Measurements from ENCODE around the gene ARHGEF17.
"Not testable (repeated sequence)": the region's sequence is repeated elsewhere in the genome, so short reads cannot be mapped to it uniquely, and the experiment has no call there.

Gene ARHGEF17, protein sequence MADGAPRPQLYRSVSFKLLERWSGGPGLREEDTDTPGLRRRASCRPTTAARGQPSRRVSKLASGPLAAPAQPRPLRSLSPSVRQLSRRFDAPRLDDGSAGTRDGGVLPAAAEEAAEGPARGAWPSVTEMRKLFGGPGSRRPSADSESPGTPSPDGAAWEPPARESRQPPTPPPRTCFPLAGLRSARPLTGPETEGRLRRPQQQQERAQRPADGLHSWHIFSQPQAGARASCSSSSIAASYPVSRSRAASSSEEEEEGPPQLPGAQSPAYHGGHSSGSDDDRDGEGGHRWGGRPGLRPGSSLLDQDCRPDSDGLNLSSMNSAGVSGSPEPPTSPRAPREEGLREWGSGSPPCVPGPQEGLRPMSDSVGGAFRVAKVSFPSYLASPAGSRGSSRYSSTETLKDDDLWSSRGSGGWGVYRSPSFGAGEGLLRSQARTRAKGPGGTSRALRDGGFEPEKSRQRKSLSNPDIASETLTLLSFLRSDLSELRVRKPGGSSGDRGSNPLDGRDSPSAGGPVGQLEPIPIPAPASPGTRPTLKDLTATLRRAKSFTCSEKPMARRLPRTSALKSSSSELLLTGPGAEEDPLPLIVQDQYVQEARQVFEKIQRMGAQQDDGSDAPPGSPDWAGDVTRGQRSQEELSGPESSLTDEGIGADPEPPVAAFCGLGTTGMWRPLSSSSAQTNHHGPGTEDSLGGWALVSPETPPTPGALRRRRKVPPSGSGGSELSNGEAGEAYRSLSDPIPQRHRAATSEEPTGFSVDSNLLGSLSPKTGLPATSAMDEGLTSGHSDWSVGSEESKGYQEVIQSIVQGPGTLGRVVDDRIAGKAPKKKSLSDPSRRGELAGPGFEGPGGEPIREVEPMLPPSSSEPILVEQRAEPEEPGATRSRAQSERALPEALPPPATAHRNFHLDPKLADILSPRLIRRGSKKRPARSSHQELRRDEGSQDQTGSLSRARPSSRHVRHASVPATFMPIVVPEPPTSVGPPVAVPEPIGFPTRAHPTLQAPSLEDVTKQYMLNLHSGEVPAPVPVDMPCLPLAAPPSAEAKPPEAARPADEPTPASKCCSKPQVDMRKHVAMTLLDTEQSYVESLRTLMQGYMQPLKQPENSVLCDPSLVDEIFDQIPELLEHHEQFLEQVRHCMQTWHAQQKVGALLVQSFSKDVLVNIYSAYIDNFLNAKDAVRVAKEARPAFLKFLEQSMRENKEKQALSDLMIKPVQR (N-terminal part only)

DNA sequence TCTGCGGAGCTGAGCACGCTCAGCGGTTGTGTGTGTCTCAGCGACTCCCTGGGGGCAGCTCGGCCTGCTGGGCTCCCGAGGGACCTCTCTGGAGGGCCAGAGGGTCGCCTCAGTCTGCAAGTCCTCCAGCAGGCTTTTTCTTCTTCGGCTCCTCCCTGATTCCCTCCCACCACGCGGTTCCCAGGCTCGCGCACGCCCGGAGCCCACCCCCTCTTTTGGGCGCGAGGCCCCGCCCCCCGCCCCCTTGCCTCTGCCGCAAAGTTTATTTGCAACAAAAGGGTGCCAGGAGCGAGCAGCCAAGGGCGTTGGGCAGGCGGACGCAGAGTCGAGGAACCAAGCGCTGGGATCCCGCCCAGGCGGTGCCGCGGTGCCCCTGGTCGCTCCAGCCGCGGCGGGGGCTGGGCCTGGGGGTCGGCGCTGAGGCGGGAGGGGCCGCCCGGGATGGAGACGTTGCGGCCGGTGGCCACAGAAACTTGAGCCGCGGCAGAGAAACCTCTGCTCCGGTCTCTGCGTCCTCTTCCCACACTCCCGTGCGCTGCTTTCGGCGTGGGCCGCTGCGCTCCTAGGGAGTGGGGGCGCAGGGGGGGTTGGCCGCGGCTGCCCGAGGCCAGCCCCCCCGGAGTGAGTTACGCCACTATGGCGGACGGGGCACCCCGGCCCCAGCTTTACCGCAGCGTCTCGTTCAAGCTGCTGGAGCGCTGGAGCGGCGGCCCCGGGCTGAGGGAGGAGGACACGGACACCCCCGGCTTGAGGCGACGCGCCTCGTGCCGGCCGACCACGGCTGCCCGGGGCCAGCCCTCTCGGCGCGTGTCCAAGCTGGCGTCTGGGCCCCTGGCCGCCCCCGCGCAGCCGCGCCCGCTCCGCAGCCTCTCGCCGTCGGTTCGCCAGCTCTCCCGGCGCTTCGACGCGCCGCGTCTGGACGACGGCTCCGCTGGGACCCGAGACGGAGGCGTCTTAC is at the start of gene ARHGEF17:
Gene ARHGEF17, plus strand, starts transcription at position 274 of the 958 bp plus-strand sequence. Its CDS starts 363 bp downstream, at position 637.
- no peak for DNase-seq

DNA sequence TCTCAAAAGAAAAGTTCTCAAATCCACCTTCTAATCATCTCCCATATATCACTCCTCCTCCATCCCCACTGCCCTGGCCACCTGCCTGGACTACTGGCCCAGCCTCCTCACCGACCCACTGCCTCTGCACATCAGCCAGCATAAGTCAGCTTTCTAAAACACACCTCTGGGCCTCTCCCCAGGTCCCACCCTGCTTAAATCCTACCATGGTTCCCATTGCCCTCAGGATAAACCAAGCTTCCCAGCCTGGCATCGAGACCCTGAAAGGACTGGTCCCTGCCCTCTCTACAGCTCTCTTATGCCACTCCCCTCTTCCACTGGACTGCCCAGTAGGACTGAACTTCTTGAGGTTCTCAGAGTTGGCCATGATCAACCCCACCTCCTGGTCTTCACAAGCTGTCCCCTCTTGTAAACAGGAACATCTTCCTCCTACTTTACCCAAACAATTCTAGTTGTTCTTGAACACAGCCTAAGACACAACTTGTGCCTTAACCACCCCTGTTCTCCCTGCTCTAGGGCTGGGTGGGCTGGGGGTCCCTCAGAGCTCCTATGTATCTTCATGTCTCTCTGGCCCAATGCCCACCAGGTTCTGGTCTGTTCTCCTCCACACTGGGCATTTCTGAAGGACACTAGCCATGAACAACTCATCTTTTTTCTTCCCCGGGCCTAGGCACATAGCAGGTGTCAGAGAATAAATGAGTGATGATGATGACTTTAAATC is 48.5 kb upstream of the ARHGEF17 start:
- no peak for DNase-seq

DNA sequence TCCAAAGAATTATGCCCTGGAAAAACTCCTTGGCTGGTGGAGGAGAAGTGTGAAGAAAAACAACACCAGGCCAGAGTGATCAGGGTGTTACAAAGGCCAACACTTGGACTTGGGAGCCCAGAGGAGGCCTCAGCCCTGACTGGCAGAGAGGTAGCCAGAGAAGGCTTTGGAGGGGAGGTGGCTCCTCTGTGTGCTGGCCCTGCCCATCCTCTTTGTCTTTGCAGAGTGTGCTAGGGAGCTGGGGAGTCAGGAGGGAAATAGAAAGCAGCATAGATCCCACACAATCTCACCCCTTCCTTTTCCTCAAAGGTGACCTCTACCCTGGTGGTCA is 48.0 kb upstream of the ARHGEF17 start:
- DNase-seq, result no peak

DNA sequence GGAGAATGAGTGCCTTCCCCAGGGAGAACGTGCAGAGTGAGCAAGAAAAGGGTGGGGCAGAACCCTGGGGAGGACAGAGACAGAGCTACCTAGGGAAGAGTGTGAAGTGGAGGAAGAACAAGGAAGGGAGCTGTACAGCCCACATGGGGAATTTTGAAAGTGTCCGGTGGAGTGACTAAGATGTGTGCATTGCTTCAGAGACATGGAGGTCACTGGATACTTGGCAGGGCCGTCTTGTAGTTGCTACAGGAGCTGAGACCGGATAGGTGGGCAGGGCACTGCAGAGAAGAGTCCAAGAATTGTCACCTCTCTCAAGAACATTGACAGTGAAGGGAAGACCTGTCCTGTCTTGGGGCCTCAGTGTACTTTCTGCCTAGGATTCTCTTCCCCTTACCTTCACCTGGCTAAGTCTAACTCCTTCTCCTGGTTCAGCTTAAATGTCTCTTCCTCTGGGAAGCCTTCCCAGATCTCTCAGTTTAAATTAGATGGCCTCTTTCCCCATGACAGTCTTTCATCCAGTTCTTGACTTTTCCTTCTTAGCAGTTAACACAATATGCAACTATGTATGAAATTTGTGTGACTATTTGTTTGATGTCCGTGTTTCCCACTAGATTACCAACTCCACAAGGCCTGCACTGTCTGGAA is 45.1 kb upstream of the ARHGEF17 start:
- DNase-seq, result no peak

DNA sequence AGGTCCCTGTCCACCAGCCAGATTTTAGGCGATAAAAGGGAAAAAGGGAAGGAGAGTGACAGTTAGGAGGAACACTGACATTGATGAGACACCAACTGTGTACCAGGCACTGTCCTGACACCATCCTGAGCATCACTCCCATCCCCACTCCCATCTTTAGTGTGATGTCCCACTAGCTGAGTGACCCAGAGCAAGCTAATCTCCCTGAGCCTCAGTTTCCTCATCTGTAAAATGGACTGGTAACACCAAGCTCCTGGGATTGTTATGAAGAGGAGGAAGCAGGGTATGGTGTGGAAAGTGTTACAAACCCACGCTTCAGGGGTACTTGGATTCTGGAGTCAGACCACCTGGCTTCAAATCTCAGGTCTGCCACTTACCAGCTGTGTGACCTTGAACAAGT is 44.4 kb upstream of the ARHGEF17 start:
- DNase-seq, result no peak

DNA sequence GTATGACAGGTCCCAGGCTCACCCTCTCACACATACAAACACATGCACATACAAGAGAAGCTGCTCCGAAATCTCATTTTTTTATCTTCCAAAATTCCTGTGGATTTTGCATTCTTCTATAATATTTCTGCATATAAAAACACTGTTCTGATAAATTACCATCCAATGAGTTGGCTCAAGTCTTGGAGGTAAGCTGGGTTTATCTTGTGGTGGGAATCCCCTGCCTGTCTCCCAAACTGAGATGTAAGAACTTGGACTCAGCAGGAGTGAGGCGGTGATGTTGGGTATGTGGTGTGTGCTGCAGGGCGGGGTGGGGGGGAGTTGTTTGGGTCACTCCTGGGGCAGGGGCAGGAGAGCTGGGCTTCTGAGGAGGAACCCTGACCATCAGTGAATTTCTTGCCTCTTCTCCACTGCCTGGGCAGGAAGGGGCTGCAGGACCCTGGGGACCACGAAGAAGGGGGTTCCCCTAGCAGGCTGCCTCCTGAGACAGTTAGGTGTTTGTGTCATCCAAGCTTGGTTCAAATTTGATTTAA is 42.7 kb upstream of the ARHGEF17 start:
- DNase-seq, result no peak

DNA sequence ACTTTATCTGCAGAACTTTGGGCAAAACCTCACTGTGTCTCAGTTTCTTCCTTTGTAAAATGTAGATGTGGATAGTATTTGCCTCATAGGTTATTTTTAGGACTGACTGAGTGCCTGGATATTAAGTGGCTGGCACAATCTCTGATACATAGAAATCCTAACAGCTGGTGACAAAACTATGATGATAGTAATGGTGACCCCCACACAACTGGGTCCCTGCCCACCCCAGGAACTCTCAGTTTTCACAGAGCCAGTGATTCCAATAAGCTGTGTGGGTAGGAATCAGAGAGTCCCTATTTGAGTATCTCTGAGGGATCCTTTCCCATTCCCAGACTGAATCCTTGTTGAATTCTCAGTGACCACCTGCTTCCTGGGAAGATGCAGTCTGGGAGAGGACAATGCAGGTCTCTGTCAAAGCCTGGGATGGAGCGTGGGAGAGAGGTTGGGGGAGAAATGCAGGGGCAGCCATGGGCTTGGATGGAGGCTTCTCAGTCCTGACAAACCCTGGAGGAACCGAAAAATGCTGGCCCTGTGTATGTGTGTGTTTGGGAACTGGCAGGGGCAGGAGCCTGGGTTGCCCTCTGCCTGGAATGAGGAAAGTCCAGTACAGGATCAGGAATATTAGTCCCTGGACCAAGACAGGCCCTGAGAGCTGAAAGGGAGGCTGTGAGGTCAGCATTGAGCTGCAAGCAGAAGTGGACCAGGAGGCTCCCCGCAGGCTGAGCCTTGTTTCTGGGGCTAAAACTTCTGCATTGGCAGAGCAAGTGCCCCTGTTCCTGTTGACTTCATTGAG is 42.0 kb upstream of the ARHGEF17 start:
- no peak for DNase-seq

DNA sequence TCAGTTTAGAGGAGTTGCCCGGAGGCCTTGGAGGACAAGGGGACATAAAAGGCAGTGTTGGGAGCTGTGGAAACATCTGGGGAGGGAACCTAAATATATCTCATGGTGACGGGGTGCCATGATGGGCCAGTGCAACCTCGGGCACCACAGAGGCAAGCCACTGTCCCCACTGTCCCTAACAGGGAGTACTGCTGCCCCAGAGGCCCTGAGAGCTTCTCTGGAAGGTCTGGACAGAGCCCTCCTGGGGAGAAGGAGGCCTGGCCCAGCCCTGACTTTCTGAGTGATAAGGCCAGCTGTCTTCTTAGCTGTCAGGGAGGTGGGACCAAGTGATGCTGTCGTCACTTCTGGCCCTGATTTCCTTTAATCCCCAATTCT is 41.4 kb upstream of the ARHGEF17 start:
- no peak for DNase-seq

DNA sequence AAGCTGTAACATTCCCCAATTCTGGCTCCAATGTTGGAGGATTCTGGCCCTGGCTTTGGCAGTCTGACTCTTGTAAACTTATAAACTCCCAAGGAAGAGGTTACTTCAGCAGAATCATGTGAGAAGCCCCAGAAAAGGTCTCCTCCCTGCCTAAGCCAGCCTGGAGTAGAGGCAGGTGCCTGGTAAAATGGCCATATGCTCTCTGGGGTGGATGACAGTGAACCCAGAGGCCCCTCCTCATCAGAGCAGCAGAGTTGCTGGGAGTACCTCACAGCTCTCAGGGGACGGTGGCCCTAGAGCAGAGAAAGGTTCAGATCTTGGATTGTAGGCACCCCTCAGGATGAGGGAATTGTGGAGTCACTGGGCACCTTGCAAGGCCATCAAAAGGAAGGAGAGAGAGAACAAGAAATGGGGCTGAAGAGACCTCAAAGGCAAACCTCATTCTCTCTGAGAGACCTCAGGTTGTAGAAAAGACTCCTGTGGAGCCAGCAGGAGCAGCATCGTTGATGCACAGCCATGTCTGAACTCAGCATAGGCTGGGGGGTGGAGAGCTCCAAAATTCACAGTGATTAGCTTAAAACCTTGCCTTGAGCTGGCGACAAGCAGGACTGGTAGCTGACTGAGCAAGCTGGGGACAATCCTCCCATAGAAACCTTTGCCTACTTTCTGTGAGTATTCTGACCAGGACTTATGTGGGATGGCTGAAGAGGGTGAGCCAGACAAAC is 40.8 kb upstream of the ARHGEF17 start:
- no peak for DNase-seq

DNA sequence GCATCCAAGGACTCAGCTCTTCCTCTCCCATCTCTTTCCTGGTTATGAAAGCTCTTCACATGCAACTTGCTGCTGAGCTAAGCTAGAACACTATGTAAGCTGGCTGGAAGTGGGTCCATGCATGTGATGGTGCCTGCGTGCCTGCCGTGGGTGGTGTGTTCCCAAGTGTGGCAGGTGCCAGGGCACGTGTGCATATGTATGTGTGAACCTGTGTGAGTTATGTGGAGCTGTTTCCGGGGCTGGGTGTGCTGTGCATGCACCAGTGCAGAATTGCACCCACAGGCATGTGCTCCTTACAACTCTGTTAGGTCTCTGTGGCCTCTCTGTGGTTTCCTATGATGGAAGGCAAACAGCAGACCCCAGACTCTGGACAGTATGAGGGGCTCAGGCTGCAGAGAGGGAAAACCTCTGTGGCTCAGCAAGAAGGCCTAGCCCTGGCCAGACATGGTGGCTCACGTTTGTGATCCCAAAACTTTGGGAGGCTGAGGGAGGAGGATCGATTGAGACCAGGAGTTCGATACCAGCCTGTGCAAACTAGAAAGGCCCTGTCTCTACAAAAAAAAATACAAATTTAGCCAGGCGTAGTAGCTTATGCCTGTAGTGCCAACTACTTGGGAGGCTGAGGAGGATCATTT is 40.1 kb upstream of the ARHGEF17 start:
- DNase-seq, result no peak

DNA sequence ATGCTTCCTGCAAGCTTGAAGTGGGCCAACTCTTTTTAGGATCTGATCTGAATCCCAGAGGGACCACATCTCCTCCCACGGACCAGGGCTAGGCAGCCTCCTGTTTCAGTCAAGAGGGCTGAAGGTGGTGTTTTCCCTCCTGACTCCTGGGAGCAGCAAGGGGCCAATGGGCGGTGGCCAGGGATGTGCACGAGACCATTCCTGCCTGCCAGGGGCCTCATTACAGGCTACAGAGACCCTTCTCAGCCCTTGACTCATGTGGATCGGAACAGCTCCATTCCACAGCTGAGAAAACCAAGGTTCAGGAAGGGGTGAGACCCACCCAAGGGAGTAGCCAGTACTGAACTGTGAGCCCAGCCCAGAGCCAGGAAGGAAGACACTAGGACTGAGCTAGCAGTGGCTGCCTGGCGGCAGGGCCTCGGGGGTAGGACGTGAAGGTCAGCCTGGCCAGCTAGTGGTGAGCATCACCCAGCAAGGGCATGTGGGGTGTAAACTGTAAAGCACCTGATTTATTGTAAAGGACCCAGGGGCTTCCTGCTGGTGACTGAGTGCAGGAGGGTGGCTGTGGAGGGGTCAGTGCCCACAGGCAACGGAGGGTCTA is 39.3 kb upstream of the ARHGEF17 start:
- DNase-seq, result no peak

DNA sequence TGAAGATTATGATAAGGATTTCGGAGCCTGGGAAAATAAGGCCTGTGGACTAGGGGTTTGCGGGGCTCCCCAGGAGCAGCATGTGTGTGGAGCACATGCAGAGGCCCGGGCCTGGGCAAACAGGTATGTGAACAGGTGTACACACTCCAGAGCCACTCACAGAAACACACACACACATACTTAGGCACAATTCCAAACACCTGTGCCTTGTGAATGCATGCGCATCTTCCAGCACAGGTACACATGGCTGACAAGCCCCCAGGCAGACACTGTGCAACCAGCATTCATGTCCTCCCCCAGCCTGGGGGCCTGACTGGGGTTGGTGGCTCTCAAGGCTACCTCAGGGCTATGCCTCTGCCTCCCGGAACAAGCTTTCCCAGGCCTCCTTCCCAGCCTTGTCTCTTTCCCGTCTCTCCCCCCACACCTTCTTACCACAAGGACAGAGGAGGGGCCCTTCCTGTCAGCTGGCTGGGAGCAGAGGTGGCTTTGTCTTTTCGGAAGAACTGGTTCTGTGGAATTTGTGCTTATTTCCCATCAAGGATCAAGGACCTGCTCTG is 38.5 kb upstream of the ARHGEF17 start:
- no peak for DNase-seq

DNA sequence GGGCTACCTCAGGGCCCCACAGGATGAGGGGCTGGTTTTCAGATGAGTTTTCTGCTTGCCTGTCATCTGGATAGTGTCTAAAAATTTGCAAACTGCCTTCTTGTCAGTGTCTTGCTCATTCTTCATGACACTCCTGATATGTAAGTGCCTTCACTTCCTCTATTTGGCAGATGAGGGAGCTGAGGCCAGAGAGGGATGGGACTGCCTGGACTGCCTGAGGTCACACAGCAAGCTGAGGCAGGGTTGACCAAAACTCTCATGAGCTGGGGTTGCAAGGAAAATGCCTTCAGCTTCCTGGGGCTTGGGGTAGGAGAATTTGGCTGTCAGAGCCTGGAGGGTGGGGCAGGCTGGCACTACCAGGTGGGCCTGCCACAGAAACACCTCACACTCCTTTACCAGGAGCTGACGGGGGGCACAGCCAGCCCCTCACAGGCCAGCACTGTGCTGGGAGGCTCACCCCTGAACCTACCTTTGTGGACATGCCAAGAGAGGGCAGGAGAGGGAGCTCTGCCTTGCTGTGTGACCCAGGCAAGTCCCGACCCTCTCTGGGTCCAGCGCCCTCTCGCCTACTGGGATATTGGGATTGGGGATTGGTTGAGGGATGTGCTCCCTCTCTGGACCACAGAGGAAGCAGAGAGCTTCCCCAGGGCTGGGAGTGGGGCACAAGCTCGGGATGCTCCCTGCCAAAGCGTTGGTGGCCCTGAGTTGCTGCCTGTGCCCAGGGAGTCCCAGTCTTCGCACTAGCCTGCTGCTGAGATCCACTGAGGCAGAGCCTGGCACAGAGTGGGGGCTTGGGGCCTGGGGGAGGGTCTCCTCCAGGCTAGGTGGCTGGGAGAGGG is 37.8 kb upstream of the ARHGEF17 start:
- peak; percentile 42 for DNase-seq

DNA sequence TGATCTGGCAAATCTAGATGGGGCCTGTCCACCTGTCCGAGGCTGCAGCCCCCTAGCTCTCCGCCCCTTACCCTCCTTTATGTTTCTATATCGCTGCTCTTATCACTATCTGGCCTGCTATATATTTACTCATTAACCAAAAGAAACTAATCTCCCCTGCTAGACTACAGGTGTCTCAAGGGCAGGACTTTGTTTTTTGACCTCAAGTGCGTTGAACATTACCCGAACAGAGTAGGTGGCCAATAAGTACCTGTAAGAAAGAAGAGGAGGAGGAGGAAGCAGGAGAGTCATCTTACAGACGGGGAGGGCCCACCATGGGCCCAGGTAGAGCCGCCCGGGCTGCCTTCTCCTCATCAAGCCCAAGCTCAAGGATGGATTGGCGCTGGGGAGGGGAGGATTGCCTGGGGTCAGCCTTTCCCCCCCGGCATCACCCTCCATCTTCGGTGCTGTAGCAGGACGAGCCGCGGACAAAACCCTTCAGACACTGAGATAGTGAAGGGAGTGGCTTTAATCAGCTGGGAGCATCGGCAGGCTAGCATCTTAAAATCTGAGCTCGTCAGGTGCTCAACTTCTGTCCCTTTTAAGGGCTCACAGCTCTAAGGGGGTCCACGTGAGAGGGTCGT is 37.1 kb upstream of the ARHGEF17 start:
- DNase-seq, result no peak

DNA sequence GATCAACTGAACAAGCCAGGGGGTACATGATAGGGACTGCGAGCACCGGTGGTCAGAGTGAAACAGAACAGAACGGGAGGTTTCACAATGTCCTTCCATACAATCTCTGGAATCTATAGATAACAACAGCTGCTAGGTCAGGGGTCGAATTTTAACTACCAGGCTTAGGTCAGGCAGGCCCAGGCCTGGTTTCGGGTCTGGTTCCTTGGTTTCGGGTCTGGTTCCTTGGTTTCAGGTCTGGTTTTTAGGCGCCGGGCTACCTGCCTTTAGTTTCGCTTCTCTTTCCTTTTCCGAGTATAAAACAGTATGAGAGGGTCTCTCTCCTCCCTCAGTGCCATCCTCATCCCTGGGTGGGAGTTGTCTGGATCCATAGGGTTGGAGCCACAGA is 36.6 kb upstream of the ARHGEF17 start:
- DNase-seq, result not testable (repeated sequence)

DNA sequence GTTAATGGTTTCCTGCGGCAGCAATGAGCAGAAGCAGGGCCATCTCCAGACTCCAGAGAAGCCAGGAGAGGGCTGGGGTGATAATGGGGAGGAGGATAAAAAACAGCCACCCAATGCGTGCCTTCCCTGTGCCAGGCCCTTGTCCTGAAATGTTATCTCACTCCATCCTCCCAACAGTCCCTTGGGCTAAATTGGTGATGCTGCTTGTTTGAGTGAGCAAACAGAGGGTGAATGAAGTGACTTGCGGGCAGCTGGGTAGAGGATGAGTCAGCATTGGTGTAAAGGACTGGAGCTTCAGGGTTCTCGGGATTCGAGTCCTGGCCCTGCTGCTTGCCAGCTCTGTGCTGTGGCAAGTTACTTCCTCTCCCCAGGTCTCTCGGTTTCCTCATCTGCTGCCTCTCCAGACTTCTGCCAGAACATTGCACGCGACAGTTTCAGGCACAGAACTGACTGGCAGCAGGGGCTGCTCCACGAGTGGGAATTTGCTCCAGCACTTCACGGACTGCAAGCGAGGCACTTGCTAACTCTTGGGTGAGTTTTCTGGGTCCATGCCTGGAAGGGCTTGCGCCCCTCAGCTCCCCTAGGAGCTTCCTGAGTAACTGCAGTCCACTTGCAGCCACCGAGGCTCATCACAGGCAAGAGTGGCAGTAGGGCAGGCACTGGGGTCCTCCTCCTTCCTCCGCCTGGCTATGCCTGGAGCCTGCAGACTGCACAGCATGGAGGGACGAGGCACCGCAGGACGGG is 36.0 kb upstream of the ARHGEF17 start, which contains the start of gene P2RY6:
Gene P2RY6, plus strand, starts transcription at position 403 of the 744 bp plus-strand sequence. CDS start 24,181 bp downstream, outside the sequence.
- DNase-seq, result peak; percentile 47
